ENCODE data around the gene WDR11.

The WDR11 gene

DNA sequence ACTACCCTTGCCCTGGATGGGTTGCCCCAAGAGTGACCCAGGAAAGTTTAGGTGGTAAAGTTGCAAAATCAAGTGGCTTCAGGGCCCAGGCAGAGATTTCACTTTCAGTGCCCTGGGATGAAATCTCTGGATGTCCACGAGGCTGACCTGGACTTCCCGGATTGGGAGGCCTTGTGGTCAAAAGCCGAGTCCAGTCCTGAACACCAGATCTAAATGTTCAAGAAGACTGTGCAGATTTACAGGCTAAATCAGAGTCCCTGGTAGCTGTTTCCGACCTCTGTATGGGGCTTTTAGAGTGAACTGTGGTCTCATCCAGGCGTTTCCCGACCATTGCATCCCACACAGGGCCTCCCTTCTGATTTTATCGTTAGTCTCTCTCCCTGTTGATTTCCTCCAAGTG is 95.3 kb downstream of the WDR11 start:
- Histone ChIP-seq H3K27ac (ENCODE audit: poor library complexity, severe bottlenecking) (peak overlapping the region; percentile 19), H3K27me3 (ENCODE audit: insufficient read depth, poor library complexity, severe bottlenecking) (no peaks in the 10 kb centered on the region), H3K4me1 (ENCODE audit: insufficient read depth, poor library complexity, severe bottlenecking) (peaks cover 10% of the 10 kb centered on the region), H3K36me3 (ENCODE audit: low read depth) (no peaks in the 10 kb centered on the region), H3K9me3 (ENCODE audit: severe bottlenecking) (no peaks in the 10 kb centered on the region), H3K4me3 (ENCODE audit: severe bottlenecking) (no peak overlapping the region)
- DNase-seq (ENCODE audit: low spot score), result no peak
- no peak for ATAC-seq (ENCODE audit: low read depth)
- no peak for TF ChIP-seq CTCF (IDR thresholded peaks at IDR 0.05; ENCODE audit: poor library complexity, severe bottlenecking)

GRCh38 chr10:120948889-120949608 is 97.9 kb downstream of the WDR11 start:
- Histone ChIP-seq H3K36me3 (ENCODE audit: low read depth) (no peaks in the 10 kb centered on the region), H3K27me3 (ENCODE audit: insufficient read depth, poor library complexity, severe bottlenecking) (no peaks in the 10 kb centered on the region), H3K4me1 (ENCODE audit: insufficient read depth, poor library complexity, severe bottlenecking) (peaks cover 10% of the 10 kb centered on the region), H3K27ac (ENCODE audit: poor library complexity, severe bottlenecking) (no peak overlapping the region), H3K4me3 (ENCODE audit: severe bottlenecking) (no peak overlapping the region), H3K9me3 (ENCODE audit: severe bottlenecking) (no peaks in the 10 kb centered on the region)
- ATAC-seq (ENCODE audit: low read depth) (no peak), DNase-seq (ENCODE audit: low spot score) (no peak)
- peak; percentile 30 for TF ChIP-seq CTCF (IDR thresholded peaks at IDR 0.05; ENCODE audit: poor library complexity, severe bottlenecking)

- Histone ChIP-seq H3K36me3 (ENCODE audit: low read depth) (no peaks in the 10 kb centered on the region), H3K27ac (ENCODE audit: poor library complexity, severe bottlenecking) (no peak overlapping the region), H3K4me3 (ENCODE audit: severe bottlenecking) (no peak overlapping the region), H3K9me3 (ENCODE audit: severe bottlenecking) (no peaks in the 10 kb centered on the region), H3K4me1 (ENCODE audit: insufficient read depth, poor library complexity, severe bottlenecking) (peaks cover 10% of the 10 kb centered on the region), H3K27me3 (ENCODE audit: insufficient read depth, poor library complexity, severe bottlenecking) (no peaks in the 10 kb centered on the region)
- TF ChIP-seq CTCF (IDR thresholded peaks at IDR 0.05; ENCODE audit: poor library complexity, severe bottlenecking), result no peak
- ATAC-seq (ENCODE audit: low read depth) (no peak), DNase-seq (ENCODE audit: low spot score) (no peak)
Measured at GRCh38 chr10:120949609-120950031, 98.5 kb downstream of the WDR11 start.

DNA sequence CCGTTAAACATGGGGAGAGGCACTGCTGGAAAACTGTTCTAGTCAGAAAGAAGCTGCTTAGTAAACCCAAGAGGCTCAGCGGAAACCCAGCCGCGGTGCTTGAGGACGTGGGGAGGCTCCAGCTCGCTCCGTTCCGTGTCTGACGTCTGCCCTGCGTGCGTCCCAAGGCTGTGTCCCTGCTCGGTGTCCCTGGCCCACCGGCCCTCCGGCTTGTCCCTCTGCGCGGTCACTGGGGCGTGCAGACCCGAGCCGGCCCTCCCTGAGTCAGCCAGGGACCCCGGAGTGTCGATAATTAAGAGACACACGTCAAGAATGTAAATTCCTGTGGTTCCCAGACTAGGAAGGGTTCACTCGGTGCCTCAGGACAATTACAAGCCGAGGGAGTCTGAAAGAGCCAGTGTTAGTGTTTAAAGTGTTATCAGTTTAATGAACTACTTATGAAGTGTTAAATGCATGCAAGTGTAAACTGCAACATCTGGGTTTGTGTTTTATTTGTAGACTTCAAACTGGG is 98.9 kb downstream of the WDR11 start:
- TF ChIP-seq CTCF (IDR thresholded peaks at IDR 0.05; ENCODE audit: poor library complexity, severe bottlenecking), result no peak
- Histone ChIP-seq H3K27me3 (ENCODE audit: insufficient read depth, poor library complexity, severe bottlenecking) (no peaks in the 10 kb centered on the region), H3K4me3 (ENCODE audit: severe bottlenecking) (no peak overlapping the region), H3K36me3 (ENCODE audit: low read depth) (no peaks in the 10 kb centered on the region), H3K4me1 (ENCODE audit: insufficient read depth, poor library complexity, severe bottlenecking) (peaks cover 10% of the 10 kb centered on the region), H3K9me3 (ENCODE audit: severe bottlenecking) (no peaks in the 10 kb centered on the region), H3K27ac (ENCODE audit: poor library complexity, severe bottlenecking) (no peak overlapping the region)
- DNase-seq (ENCODE audit: low spot score), result no peak
- no peak for ATAC-seq (ENCODE audit: low read depth)

GRCh38 chr10:120951288-120951687 is 100.1 kb downstream of the WDR11 start:
- H3K27me3 ChIP-seq (ENCODE audit: insufficient read depth, poor library complexity, severe bottlenecking), result no peaks in the 10 kb centered on the region
- no peaks in the 10 kb centered on the region for H3K9me3 ChIP-seq (ENCODE audit: severe bottlenecking)
- no peak overlapping the region for H3K4me3 ChIP-seq (ENCODE audit: severe bottlenecking)
- H3K4me1 ChIP-seq (ENCODE audit: insufficient read depth, poor library complexity, severe bottlenecking), result peaks cover under 1% of the 10 kb centered on the region
- DNase-seq (ENCODE audit: low spot score) (no peak), ATAC-seq (ENCODE audit: low read depth) (no peak)
- H3K36me3 ChIP-seq (ENCODE audit: low read depth), result no peaks in the 10 kb centered on the region
- no peak overlapping the region for H3K27ac ChIP-seq (ENCODE audit: poor library complexity, severe bottlenecking)
- TF ChIP-seq CTCF (IDR thresholded peaks at IDR 0.05; ENCODE audit: poor library complexity, severe bottlenecking), result no peak

All from RWPE2 (cell line).